Type B pancreatic cell (in vitro differentiated cells): ENCODE measurements around the gene OBP2A. TPM values are rescaled to one million over a fixed set of nuclear protein-coding genes. Genes with fewer than 3 reads are reported as not detected.

Experiments used
- DNase-seq: peaks from one replicate; pipeline ENCODE4 v3.0.0; 2021; ENCODE audit warnings: mixed read lengths; ENCODE audit not compliant: unreplicated experiment; ENCODE audit errors: extremely low spot score
- H3K27ac Mint-ChIP-seq: 2 replicates; pipeline ENCODE4 v1.8.0; 2021; ENCODE audit warnings: mild to moderate bottlenecking, mixed read lengths
- H3K27me3 Mint-ChIP-seq: 2 replicates; pipeline ENCODE4 v1.8.0; 2021; ENCODE audit warnings: mixed read lengths
- H3K36me3 Mint-ChIP-seq: 2 replicates; pipeline ENCODE4 v1.8.0; 2021; ENCODE audit warnings: mixed read lengths
- H3K4me1 Mint-ChIP-seq: one replicate; pipeline ENCODE4 v1.8.0; 2021; ENCODE audit warnings: mixed read lengths; ENCODE audit not compliant: unreplicated experiment
- H3K4me3 Mint-ChIP-seq: 2 replicates; pipeline ENCODE4 v1.8.0; 2021; ENCODE audit warnings: mild to moderate bottlenecking, mixed read lengths
- H3K9me3 Mint-ChIP-seq: 2 replicates; pipeline ENCODE4 v1.8.0; 2021; ENCODE audit warnings: mixed read lengths
- CTCF ChIP-seq: fragments of 200-600 bp; sonication (generic); conservative IDR thresholded peaks from 2 replicates; pipeline ENCODE4 v1.5.0; 2021; ENCODE audit warnings: antibody characterized with exemption, mild to moderate bottlenecking
- total RNA-seq: library from RNA; stranded (reverse); gene quantifications from 2 replicates; pipeline ENCODE4 v1.2.1, GENCODE V29; 2021; ENCODE audit warnings: low replicate concordance

The OBP2A gene
- total RNA-seq, 1 donor from 2014 or later: not detected

DNA sequence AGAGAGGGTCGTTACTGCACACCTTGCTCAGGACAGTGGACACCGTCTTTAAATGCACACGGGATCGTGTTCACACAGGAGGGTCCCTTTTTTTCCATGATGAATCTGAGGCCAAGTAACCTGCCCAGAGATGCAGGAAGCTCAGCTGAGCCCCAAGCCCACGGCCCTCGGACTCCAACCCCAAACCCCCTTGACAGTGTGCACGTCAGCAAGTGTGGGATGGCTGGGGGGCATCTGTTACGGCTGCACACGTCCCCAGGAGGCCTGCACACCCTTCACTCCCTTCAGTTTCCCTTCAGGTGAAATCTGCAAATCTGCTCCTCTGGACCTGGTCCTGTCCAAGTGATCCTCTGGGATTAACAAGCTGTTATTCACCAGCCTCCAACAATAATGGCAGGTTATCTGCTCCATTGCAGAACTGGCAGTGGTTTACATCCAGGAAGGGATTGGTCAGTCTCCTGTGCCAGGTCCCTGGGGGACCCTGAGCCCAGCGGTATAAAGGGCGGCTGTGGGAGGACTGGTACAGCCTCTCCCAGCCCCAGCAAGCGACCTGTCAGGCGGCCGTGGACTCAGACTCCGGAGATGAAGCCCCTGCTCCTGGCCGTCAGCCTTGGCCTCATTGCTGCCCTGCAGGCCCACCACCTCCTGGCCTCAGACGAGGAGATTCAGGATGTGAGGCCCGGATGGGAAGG, 24.9 kb upstream of the OBP2A start, which contains the start of gene LCN1:
TSS of gene LCN1 (plus strand) at position 525 of the 692 bp plus-strand sequence. CDS start at position 583, 58 bp downstream.
- Mint-ChIP-seq H3K9me3 (no peaks in the 10 kb centered on the region), H3K27ac (no peak within 1 kb of the TSS), H3K36me3 (no peaks in the 10 kb centered on the region), H3K27me3 (no peaks in the 10 kb centered on the region), H3K4me1 (no peaks in the 10 kb centered on the region), H3K4me3 (no peak within 1 kb of the TSS)
- peak; percentile 61 for DNase-seq
- no peak for TF ChIP-seq CTCF

DNA sequence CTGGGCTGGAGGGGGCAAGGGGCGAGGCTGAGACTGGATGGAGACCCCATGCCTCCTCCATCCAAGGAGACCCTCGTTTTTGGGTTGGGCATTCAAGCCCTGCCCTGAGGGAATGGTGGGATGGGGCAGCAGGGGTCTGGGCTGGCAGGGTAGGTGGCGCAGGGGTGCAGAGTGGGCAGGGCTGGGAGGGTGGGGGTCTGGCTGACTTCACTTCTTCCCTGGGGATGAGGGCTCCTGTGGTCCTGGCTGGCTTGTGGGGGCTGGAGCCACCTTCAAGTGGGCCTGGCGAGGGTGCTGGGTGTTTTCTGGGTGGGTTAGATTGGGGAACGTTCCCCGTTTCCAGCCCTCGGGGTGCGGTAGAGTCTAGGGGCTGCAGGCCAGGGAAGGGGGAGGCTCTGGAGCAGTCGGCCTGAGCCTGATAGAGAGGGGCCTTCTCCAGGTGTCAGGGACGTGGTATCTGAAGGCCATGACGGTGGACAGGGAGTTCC, 24.3 kb upstream of the OBP2A start:
- Mint-ChIP-seq H3K4me1 (no peaks in the 10 kb centered on the region), H3K27ac (no peak overlapping the region), H3K36me3 (no peaks in the 10 kb centered on the region), H3K9me3 (no peaks in the 10 kb centered on the region), H3K27me3 (no peaks in the 10 kb centered on the region), H3K4me3 (no peak overlapping the region)
- TF ChIP-seq CTCF: no peak
- DNase-seq: peak; percentile 62

DNA sequence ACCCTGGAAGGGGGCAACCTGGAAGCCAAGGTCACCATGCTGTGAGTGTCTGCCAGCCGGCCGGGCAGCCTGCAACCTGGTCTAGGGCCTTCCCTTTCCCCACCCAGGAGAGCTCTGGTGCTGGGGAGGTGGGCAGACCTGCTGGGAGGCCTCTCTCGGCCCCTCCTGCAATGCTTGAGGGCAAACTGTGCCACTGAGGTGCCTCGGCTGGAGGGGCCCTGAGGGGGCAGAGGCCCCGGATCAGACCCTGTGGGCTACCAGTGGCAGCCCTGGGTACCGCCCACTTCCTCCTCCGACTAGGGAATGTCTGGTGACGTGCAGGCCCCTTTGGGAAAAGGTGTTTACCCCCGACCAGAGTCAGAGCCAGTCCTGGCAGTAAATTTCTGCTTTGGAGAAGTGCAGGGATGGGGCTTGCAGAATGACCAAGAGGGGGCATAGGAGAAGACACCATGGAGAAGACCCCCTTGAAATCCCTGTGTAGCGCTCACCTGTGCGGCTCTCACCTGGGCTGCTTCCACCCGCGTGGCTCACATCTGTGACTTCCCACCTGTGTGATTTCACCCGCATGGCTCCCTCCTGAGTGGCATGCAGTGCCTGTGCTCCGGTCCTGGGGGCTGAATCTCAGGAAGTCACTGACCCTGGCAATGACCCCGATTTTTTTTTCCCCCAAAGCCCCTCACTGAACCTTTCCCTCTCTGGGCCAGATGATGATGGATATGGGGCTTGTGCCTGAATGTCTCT, 23.6 kb upstream of the OBP2A start:
- TF ChIP-seq CTCF: no peak
- H3K4me3 Mint-ChIP-seq: no peak overlapping the region
- H3K36me3 Mint-ChIP-seq: no peaks in the 10 kb centered on the region
- H3K4me1 Mint-ChIP-seq: no peaks in the 10 kb centered on the region
- DNase-seq: peak; percentile 65
- H3K27me3 Mint-ChIP-seq: no peaks in the 10 kb centered on the region
- no peak overlapping the region for H3K27ac Mint-ChIP-seq
- no peaks in the 10 kb centered on the region for H3K9me3 Mint-ChIP-seq

DNA sequence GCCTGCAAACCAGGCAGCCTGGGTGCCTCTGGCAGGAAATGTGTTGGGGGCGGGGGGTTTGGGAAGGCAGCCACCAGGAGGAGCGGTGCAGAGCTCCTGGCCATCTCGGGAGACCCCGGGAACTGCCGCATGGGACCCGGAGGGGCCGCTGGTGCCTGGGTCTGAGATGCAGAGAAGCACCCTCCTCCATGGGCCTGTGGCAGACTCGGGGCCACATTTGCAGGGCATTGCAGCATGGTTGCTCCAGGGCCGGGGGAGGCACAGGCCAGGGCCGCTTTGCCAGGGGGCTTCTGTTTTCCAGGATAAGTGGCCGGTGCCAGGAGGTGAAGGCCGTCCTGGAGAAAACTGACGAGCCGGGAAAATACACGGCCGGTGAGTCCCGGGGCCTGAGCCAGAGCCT, 23.0 kb upstream of the OBP2A start:
- no peak for TF ChIP-seq CTCF

GRCh38 chr9:135523521-135524129, 22.3 kb upstream of the OBP2A start:
- no peaks in the 10 kb centered on the region for H3K36me3 Mint-ChIP-seq
- peak; percentile 57 for DNase-seq
- H3K4me1 Mint-ChIP-seq: no peaks in the 10 kb centered on the region
- no peak for TF ChIP-seq CTCF
- H3K4me3 Mint-ChIP-seq: no peak overlapping the region
- H3K9me3 Mint-ChIP-seq: no peaks in the 10 kb centered on the region
- no peak overlapping the region for H3K27ac Mint-ChIP-seq
- no peaks in the 10 kb centered on the region for H3K27me3 Mint-ChIP-seq

More for the DNA sequence above, 23.0 kb upstream of the OBP2A start:
- Mint-ChIP-seq H3K27ac (no peak overlapping the region), H3K9me3 (no peaks in the 10 kb centered on the region), H3K27me3 (no peaks in the 10 kb centered on the region), H3K4me3 (no peak overlapping the region), H3K4me1 (no peaks in the 10 kb centered on the region), H3K36me3 (no peaks in the 10 kb centered on the region)
- peak; percentile 56 for DNase-seq
